NCI-H748 treated with DMSO at 0.1 percent for 48 hours (cell line): ENCODE measurements around the gene NTM.

Experiments used
- DNase-seq: peaks from one replicate; lab custom pipeline; 2025; lab: John Stamatoyannopoulos, UW

Gene NTM

GRCh38 chr11:131687291-131688047 lies 317.1 kb downstream of the NTM start:
- DNase-seq = no peak

- no peak for DNase-seq
These were observed 317.8 kb downstream of the NTM start for GRCh38 chr11:131688048-131688693.

GRCh38 chr11:131689049-131689925 lies 318.9 kb downstream of the NTM start:
- DNase-seq = no peak

GRCh38 chr11:131690362-131690761 lies 319.9 kb downstream of the NTM start:
- no peak for DNase-seq

- no peak for DNase-seq
These were observed 320.4 kb downstream of the NTM start for GRCh38 chr11:131690776-131691175.

GRCh38 chr11:131691181-131692041 lies 321.0 kb downstream of the NTM start:
- DNase-seq = peak; percentile 39

GRCh38 chr11:131692151-131692550 lies 321.7 kb downstream of the NTM start:
- DNase-seq = no peak

GRCh38 chr11:131692961-131693360 lies 322.5 kb downstream of the NTM start:
- no peak for DNase-seq

- DNase-seq = peak; percentile 71
These were observed 323.3 kb downstream of the NTM start for GRCh38 chr11:131693756-131694155.

GRCh38 chr11:131694526-131695424 lies 324.4 kb downstream of the NTM start:
- peak; percentile 70 for DNase-seq

- DNase-seq = peak; percentile 16
These were observed 325.5 kb downstream of the NTM start for GRCh38 chr11:131695889-131696429.

- no peak for DNase-seq
These were observed 326.3 kb downstream of the NTM start for GRCh38 chr11:131696690-131697089.

- DNase-seq = no peak
These were observed 332.9 kb downstream of the NTM start for GRCh38 chr11:131703311-131703710.

GRCh38 chr11:131704682-131705081 lies 334.3 kb downstream of the NTM start:
- DNase-seq = no peak

- no peak for DNase-seq
These were observed 340.1 kb downstream of the NTM start for GRCh38 chr11:131710511-131710910.

- no peak for DNase-seq
These were observed 342.5 kb downstream of the NTM start for GRCh38 chr11:131712897-131713296.

- DNase-seq = no peak
These were observed 343.2 kb downstream of the NTM start for GRCh38 chr11:131713529-131714134.

- DNase-seq = no peak
These were observed 347.2 kb downstream of the NTM start for GRCh38 chr11:131717616-131718015.

GRCh38 chr11:131723088-131723487 lies 352.7 kb downstream of the NTM start:
- no peak for DNase-seq

- DNase-seq = no peak
These were observed 354.1 kb downstream of the NTM start for GRCh38 chr11:131724436-131724975.
